Measurements from ENCODE around the gene TMC3. TPM values are rescaled to one million over a fixed set of nuclear protein-coding genes. Genes with fewer than 3 reads are reported as not detected.

TMC3 gene
- total RNA-seq, 1 donor from 2014 or later = 0.13 TPM

- Mint-ChIP-seq H3K36me3 (no peaks in the 10 kb centered on the region), H3K27ac (no peak overlapping the region), H3K9me3 (no peaks in the 10 kb centered on the region), H3K4me1 (peaks cover 11% of the 10 kb centered on the region), H3K27me3 (ENCODE audit: insufficient read depth, low read depth) (peaks cover 13% of the 10 kb centered on the region), H3K4me3 (no peak overlapping the region)
- Histone ChIP-seq H4K20me1 (ENCODE audit: low read depth) (no peaks in the 10 kb centered on the region), H3K4me2 (no peak overlapping the region), H3K9me3 (ENCODE audit: low read depth) (no peaks in the 10 kb centered on the region), H2AFZ (replicated peaks) (no peak overlapping the region), H3K9ac (no peak overlapping the region), H3K4me3 (no peak overlapping the region), H3K27ac (no peak overlapping the region), H3K27me3 (no peaks in the 10 kb centered on the region), H3K4me1 (peaks cover 11% of the 10 kb centered on the region), H3K79me2 (ENCODE audit: low read depth) (no peaks in the 10 kb centered on the region), H3K36me3 (no peaks in the 10 kb centered on the region), H3F3A (ENCODE audit: low read depth) (no peaks in the 10 kb centered on the region)
- TF ChIP-seq EZH2phosphoT487 (IDR thresholded peaks at IDR 0.05) = no peak
- TF ChIP-seq EZH2 (IDR thresholded peaks at IDR 0.05) = no peak
- TF ChIP-seq, protein P1, sequence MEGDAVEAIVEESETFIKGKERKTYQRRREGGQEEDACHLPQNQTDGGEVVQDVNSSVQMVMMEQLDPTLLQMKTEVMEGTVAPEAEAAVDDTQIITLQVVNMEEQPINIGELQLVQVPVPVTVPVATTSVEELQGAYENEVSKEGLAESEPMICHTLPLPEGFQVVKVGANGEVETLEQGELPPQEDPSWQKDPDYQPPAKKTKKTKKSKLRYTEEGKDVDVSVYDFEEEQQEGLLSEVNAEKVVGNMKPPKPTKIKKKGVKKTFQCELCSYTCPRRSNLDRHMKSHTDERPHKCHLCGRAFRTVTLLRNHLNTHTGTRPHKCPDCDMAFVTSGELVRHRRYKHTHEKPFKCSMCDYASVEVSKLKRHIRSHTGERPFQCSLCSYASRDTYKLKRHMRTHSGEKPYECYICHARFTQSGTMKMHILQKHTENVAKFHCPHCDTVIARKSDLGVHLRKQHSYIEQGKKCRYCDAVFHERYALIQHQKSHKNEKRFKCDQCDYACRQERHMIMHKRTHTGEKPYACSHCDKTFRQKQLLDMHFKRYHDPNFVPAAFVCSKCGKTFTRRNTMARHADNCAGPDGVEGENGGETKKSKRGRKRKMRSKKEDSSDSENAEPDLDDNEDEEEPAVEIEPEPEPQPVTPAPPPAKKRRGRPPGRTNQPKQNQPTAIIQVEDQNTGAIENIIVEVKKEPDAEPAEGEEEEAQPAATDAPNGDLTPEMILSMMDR (IDR thresholded peaks at IDR 0.05) = no peak
- no peak for DNase-seq (ENCODE audit: low spot score)
These were observed 75.4 kb downstream of the TMC3 start for GRCh38 chr15:81298611-81299010.

DNA sequence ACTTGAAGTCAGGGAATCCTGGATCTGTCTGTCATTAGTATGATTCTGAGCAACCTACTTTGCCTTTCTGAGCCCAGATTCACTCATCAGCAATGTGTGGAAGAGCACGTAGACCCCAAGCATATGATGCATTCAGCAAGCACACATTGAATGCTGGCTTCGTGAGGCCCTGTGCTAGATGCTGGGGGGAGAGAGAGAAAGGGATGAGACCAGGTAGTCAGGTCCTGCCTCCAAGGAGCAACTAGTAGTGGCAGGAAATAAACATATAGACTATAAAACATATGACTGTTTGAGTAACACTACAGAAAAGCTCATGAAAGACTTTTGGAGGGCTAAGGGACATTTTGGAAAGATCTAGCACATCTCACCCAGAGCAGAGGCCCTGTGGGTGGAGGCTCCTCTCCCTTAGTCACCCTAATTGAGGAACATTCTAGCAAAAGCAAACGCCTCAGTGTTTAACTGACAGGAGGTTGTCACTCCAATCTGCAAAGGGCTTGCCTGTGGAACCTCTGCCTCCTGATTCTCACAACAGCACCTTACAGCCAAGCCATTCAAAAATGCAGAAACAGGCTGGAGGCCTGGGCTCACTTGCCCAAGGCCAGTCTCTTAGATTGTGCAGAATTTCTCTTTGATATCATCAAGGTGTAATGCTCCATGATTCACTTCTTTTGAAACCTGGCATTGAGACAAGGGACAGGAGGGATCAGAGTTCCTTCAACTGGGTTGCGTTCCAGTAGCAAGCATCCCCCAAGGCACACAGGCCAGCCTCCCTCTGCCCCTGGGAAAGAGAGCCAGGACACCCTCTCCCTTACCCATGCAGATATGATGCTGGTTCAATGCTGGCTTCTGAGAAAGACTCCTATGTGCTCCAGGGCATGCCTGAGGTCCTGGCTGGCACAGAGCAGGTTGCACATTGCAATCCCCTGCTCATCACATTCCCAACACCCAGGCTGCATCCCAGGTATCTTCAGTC, 76.1 kb downstream of the TMC3 start:
- no peak overlapping the region for H3K4me3 Mint-ChIP-seq
- no peak overlapping the region for H3K27ac ChIP-seq
- no peaks in the 10 kb centered on the region for H3K9me3 ChIP-seq (ENCODE audit: low read depth)
- no peak overlapping the region for H3K9ac ChIP-seq
- H3K4me2 ChIP-seq = no peak overlapping the region
- TF ChIP-seq, protein P1 (IDR thresholded peaks at IDR 0.05) = no peak
- TF ChIP-seq EZH2phosphoT487 (IDR thresholded peaks at IDR 0.05) (no peak), EZH2 (IDR thresholded peaks at IDR 0.05) (no peak)
- peaks cover 7% of the 10 kb centered on the region for H3K4me1 ChIP-seq
- no peaks in the 10 kb centered on the region for H3K9me3 Mint-ChIP-seq
- no peaks in the 10 kb centered on the region for H3K36me3 Mint-ChIP-seq
- H3K27ac Mint-ChIP-seq = no peak overlapping the region
- no peak overlapping the region for H2AFZ ChIP-seq (replicated peaks)
- no peaks in the 10 kb centered on the region for H3K79me2 ChIP-seq (ENCODE audit: low read depth)
- H3K4me3 ChIP-seq = no peak overlapping the region
- H3F3A ChIP-seq (ENCODE audit: low read depth) = no peaks in the 10 kb centered on the region
- H3K36me3 ChIP-seq = no peaks in the 10 kb centered on the region
- H3K4me1 Mint-ChIP-seq = peaks cover 5% of the 10 kb centered on the region
- H3K27me3 ChIP-seq = no peaks in the 10 kb centered on the region
- peaks cover 13% of the 10 kb centered on the region for H3K27me3 Mint-ChIP-seq (ENCODE audit: insufficient read depth, low read depth)
- no peak for DNase-seq (ENCODE audit: low spot score)
- H4K20me1 ChIP-seq (ENCODE audit: low read depth) = no peaks in the 10 kb centered on the region

- H3K27ac Mint-ChIP-seq = no peak overlapping the region
- no peak overlapping the region for H3K4me3 ChIP-seq
These were observed 76.9 kb downstream of the TMC3 start for GRCh38 chr15:81297147-81297572.

More at GRCh38 chr15:81297147-81297572, 76.9 kb downstream of the TMC3 start:
- Histone ChIP-seq H3K4me2 (no peak overlapping the region), H3F3A (ENCODE audit: low read depth) (no peaks in the 10 kb centered on the region), H3K9ac (no peak overlapping the region), H3K9me3 (ENCODE audit: low read depth) (no peaks in the 10 kb centered on the region), H3K27me3 (no peaks in the 10 kb centered on the region), H3K4me1 (peaks cover 3% of the 10 kb centered on the region), H2AFZ (replicated peaks) (no peak overlapping the region), H4K20me1 (ENCODE audit: low read depth) (no peaks in the 10 kb centered on the region), H3K36me3 (no peaks in the 10 kb centered on the region), H3K79me2 (ENCODE audit: low read depth) (no peaks in the 10 kb centered on the region), H3K27ac (no peak overlapping the region)
- Mint-ChIP-seq H3K4me1 (peaks cover 2% of the 10 kb centered on the region), H3K27me3 (ENCODE audit: insufficient read depth, low read depth) (peaks cover 13% of the 10 kb centered on the region), H3K4me3 (no peak overlapping the region), H3K9me3 (no peaks in the 10 kb centered on the region), H3K36me3 (no peaks in the 10 kb centered on the region)
- DNase-seq (ENCODE audit: low spot score) = no peak
- TF ChIP-seq, protein P1 (IDR thresholded peaks at IDR 0.05) = no peak
- no peak for TF ChIP-seq EZH2phosphoT487 (IDR thresholded peaks at IDR 0.05)
- no peak for TF ChIP-seq EZH2 (IDR thresholded peaks at IDR 0.05)

Measured in neural progenitor cell (in vitro differentiated cells).